SU-DHL-6 (cell line): ENCODE measurements around the gene GGN.
"Not testable (repeated sequence)": the region's sequence is repeated elsewhere in the genome, so short reads cannot be mapped to it uniquely, and the experiment has no call there.

Source experiments
- H2AFZ ChIP-seq: fragments of 200-600 bp; sonication (generic); 2 replicates; pipeline ENCODE4 v1.6.1; 2014; ENCODE audit warnings: low read depth, mild to moderate bottlenecking, moderate library complexity, mixed read lengths, antibody characterized with exemption, low read length; ENCODE audit not compliant: severe bottlenecking
- H3F3A ChIP-seq: fragments of 200-600 bp; shearing (Covaris generic); 2 replicates; pipeline ENCODE4 v1.6.0; 2016; ENCODE audit warnings: antibody characterized with exemption, mild to moderate bottlenecking; ENCODE audit not compliant: insufficient read depth
- H3K27ac ChIP-seq: fragments of 200-600 bp; sonication (generic); 2 replicates; pipeline ENCODE4 v1.5.1; 2016; ENCODE audit warnings: low read depth, mild to moderate bottlenecking, low read length, moderate library complexity, mixed read lengths
- H3K27me3 ChIP-seq: fragments of 200-600 bp; sonication (generic), shearing (Covaris generic); 2 replicates; pipeline ENCODE4 v1.6.0; 2014; ENCODE audit warnings: mild to moderate bottlenecking, low read length
- H3K36me3 ChIP-seq: fragments of 200-600 bp; sonication (generic); 2 replicates; pipeline ENCODE4 v1.6.1; 2014; ENCODE audit warnings: mild to moderate bottlenecking, low read length, mixed read lengths
- H3K4me2 ChIP-seq: fragments of 300-600, 200-600 bp; shearing (Covaris generic), sonication (generic); 2 replicates; pipeline ENCODE4 v1.6.0; 2014; ENCODE audit warnings: low read length, low read depth, mild to moderate bottlenecking; ENCODE audit not compliant: poor library complexity, severe bottlenecking
- H3K4me3 ChIP-seq: fragments of 200-600 bp; sonication (generic); 2 replicates; pipeline ENCODE4 v1.5.1; 2014; ENCODE audit warnings: antibody characterized with exemption, low read length, mild to moderate bottlenecking, mixed read lengths; ENCODE audit not compliant: insufficient read depth, poor library complexity, severe bottlenecking
- H3K79me2 ChIP-seq: fragments of 200-600 bp; sonication (generic); 2 replicates; pipeline ENCODE4 v1.6.1; 2014; ENCODE audit warnings: mild to moderate bottlenecking, low read length, moderate library complexity; ENCODE audit not compliant: insufficient read depth
- H3K9ac ChIP-seq: fragments of 200-600 bp; sonication (generic); 2 replicates; pipeline ENCODE4 v1.7.0; 2014; ENCODE audit warnings: mild to moderate bottlenecking, low read length
- H3K9me2 ChIP-seq: fragments of 200-600 bp; sonication (generic); replicated peaks from 2 replicates; pipeline ENCODE4 v1.6.1; 2014; ENCODE audit warnings: low read length; ENCODE audit not compliant: insufficient read depth
- H3K9me3 ChIP-seq: fragments of 200-600 bp; sonication (generic); 2 replicates; pipeline ENCODE4 v1.6.1; 2014; ENCODE audit warnings: low read length, mixed read lengths; ENCODE audit not compliant: insufficient read depth
- H4K20me1 ChIP-seq: fragments of 200-600 bp; sonication (generic); 2 replicates; pipeline ENCODE4 v1.6.1; 2014; ENCODE audit warnings: low read depth, mild to moderate bottlenecking, antibody characterized with exemption, low read length, moderate library complexity, mixed read lengths
- CTCF ChIP-seq: fragments of 200-600 bp; sonication (generic); IDR thresholded peaks from one replicate; pipeline ENCODE4 v1.5.1; 2017; ENCODE audit warnings: antibody characterized with exemption, mild to moderate bottlenecking, low read length, moderate library complexity; ENCODE audit not compliant: insufficient read depth, poor library complexity, severe bottlenecking
- EZH2phosphoT487 ChIP-seq: fragments of 200-600 bp; sonication (generic), shearing (Covaris generic); conservative IDR thresholded peaks from 2 replicates; pipeline ENCODE4 v1.6.1; 2018; ENCODE audit warnings: mild to moderate bottlenecking, antibody characterized with exemption, low read length, moderate library complexity, mixed read lengths

GGN gene

DNA sequence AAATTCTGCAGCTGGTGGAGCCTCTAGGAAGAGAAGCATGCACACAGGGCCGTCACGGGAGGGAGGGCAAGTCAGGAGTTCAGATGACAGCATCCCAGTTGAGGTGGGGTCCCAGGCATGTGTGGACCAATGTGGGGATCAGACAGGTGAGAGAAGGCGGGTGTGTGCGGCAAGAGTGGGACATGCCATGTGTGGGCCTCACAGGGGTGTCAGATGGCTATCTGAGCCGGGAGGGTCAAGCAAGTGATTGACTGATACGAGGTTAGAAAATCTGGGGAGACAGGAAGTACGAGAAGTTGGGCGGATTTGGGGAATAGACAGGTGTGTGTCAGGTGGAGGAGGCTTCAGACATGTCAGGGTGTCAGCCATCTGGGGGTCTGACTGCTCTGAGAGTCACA, 29.3 kb upstream of the GGN start:
- Histone ChIP-seq H3K9me3 (no peaks in the 10 kb centered on the region), H4K20me1 (no peaks in the 10 kb centered on the region), H3K27ac (no peak overlapping the region), H2AFZ (no peak overlapping the region), H3K4me3 (no peak overlapping the region), H3K36me3 (no peaks in the 10 kb centered on the region), H3K79me2 (no peaks in the 10 kb centered on the region), H3K27me3 (no peaks in the 10 kb centered on the region), H3K4me2 (no peak overlapping the region), H3K9me2 (no peaks in the 10 kb centered on the region), H3K9ac (no peak overlapping the region), H3F3A (no peaks in the 10 kb centered on the region)
- TF ChIP-seq CTCF (no peak), EZH2phosphoT487 (no peak)

DNA sequence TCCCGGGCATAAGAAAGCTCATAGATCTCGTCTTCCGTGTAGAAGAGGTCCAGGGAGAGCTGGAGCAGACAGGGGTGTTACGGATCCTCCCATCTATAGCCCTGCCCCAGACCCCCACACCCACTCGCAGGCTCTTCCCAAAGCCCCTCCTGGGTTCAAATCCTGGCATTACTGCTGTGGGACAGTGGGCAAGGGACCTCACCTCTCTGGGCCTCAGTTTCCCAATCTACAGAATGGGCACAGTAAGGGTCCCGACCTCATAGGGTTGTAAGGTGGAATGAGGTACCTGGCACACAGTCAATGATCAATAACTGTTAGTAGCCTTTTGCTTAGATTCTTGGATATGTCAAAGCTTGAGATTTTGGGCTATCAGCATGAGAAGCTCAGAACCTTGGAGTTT, 25.6 kb upstream of the GGN start:
- H3K27ac ChIP-seq, result no peak overlapping the region
- no peaks in the 10 kb centered on the region for H3K9me2 ChIP-seq
- no peaks in the 10 kb centered on the region for H3F3A ChIP-seq
- no peak for TF ChIP-seq EZH2phosphoT487
- TF ChIP-seq CTCF, result no peak
- H3K9ac ChIP-seq, result no peak overlapping the region
- H3K79me2 ChIP-seq, result no peaks in the 10 kb centered on the region
- H2AFZ ChIP-seq, result no peak overlapping the region
- H3K36me3 ChIP-seq, result no peaks in the 10 kb centered on the region
- no peaks in the 10 kb centered on the region for H4K20me1 ChIP-seq
- no peak overlapping the region for H3K4me2 ChIP-seq
- H3K9me3 ChIP-seq, result no peaks in the 10 kb centered on the region
- no peak overlapping the region for H3K4me3 ChIP-seq
- no peaks in the 10 kb centered on the region for H3K27me3 ChIP-seq

DNA sequence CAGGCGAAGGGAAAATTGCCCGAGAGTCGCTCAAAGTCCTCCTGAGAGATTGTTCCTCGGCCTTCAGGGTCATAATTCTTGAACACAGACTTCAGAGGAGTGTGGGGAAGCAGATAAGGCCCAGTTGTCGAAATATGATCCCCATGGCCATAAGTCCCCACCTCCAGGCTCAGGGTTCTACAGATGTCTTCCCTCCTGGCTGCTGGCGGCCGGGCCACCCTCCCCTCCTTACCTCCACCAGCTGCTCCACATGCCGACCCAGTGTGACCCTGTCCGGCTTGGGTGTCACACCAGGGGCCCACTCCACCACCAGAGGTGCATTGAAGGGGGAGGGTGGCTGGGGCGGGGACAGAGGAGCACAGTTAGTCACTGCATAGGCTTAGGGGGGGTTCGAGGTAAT, 25.1 kb upstream of the GGN start:
- Histone ChIP-seq H2AFZ (no peak overlapping the region), H3K4me2 (no peak overlapping the region), H3K9ac (no peak overlapping the region), H3K9me2 (no peaks in the 10 kb centered on the region), H3K27ac (no peak overlapping the region), H3K79me2 (no peaks in the 10 kb centered on the region), H3K9me3 (no peaks in the 10 kb centered on the region), H3F3A (no peaks in the 10 kb centered on the region), H3K36me3 (no peaks in the 10 kb centered on the region), H4K20me1 (no peaks in the 10 kb centered on the region), H3K4me3 (no peak overlapping the region), H3K27me3 (no peaks in the 10 kb centered on the region)
- TF ChIP-seq EZH2phosphoT487, result no peak
- no peak for TF ChIP-seq CTCF

GRCh38 chr19:38412491-38412890, 24.7 kb upstream of the GGN start:
- H3K9me2 ChIP-seq, result no peaks in the 10 kb centered on the region
- no peaks in the 10 kb centered on the region for H3K36me3 ChIP-seq
- no peaks in the 10 kb centered on the region for H3K27me3 ChIP-seq
- no peak overlapping the region for H2AFZ ChIP-seq
- no peak for TF ChIP-seq CTCF
- TF ChIP-seq EZH2phosphoT487, result no peak
- H3K4me3 ChIP-seq, result no peak overlapping the region
- H3F3A ChIP-seq, result no peaks in the 10 kb centered on the region
- no peak overlapping the region for H3K9ac ChIP-seq
- H3K4me2 ChIP-seq, result no peak overlapping the region
- no peaks in the 10 kb centered on the region for H3K79me2 ChIP-seq
- H3K27ac ChIP-seq, result no peak overlapping the region
- H3K9me3 ChIP-seq, result no peaks in the 10 kb centered on the region
- H4K20me1 ChIP-seq, result no peaks in the 10 kb centered on the region

- not testable (repeated sequence) for H3K27me3 ChIP-seq, H2AFZ ChIP-seq, H3K79me2 ChIP-seq, H3K4me2 ChIP-seq, H3F3A ChIP-seq, H4K20me1 ChIP-seq, H3K9me2 ChIP-seq, H3K27ac ChIP-seq, H3K4me3 ChIP-seq, H3K9ac ChIP-seq, H3K9me3 ChIP-seq, H3K36me3 ChIP-seq
Measured at GRCh38 chr19:38411898-38412297, 24.1 kb upstream of the GGN start.
